HTR-8/SVneo (cell line): Measurements from ENCODE around the gene TPI1.

Experiments used
- DNase-seq: peaks from one replicate; pipeline ENCODE4 v3.0.0; 2011; ENCODE audit warnings: low spot score, mixed read lengths; ENCODE audit not compliant: insufficient read length
- FAIRE-seq: peaks from 2 replicates; lab custom pipeline; 2011; peaks lifted over from hg19 to GRCh38; lab: Jason Lieb, UNC

The TPI1 gene

GRCh38 chr12:6843118-6843902 lies 24.0 kb upstream of the TPI1 start:
- no peak for FAIRE-seq

GRCh38 chr12:6845395-6845794 lies 21.9 kb upstream of the TPI1 start:
- DNase-seq (no peak), FAIRE-seq (peak; percentile 58)

More at GRCh38 chr12:6843118-6843902, 24.0 kb upstream of the TPI1 start:
- no peak for DNase-seq

GRCh38 chr12:6846316-6846869 lies 20.9 kb upstream of the TPI1 start:
- peak; percentile 81 for FAIRE-seq

GRCh38 chr12:6847676-6848075 lies 19.7 kb upstream of the TPI1 start:
- FAIRE-seq (no peak), DNase-seq (no peak)

More at GRCh38 chr12:6846316-6846869, 20.9 kb upstream of the TPI1 start:
- DNase-seq = no peak

- FAIRE-seq = no peak
- DNase-seq = no peak
Observed at GRCh38 chr12:6849427-6849826, 17.9 kb upstream of the TPI1 start.

- FAIRE-seq = no peak
Observed at GRCh38 chr12:6849976-6850560, 17.3 kb upstream of the TPI1 start.

GRCh38 chr12:6850796-6851152 lies 16.6 kb upstream of the TPI1 start:
- FAIRE-seq = no peak
- DNase-seq = no peak

More at GRCh38 chr12:6849976-6850560, 17.3 kb upstream of the TPI1 start:
- no peak for DNase-seq

- FAIRE-seq (peak; percentile 99), DNase-seq (peak; percentile 100)
Observed at GRCh38 chr12:6851153-6851920, 16.0 kb upstream of the TPI1 start, which contains the start of gene CDCA3. CDCA3 (minus strand) TSS chr12:6851286; CDS start chr12:6850952, 334 bp downstream.

GRCh38 chr12:6851921-6852650 lies 15.2 kb upstream of the TPI1 start, which contains the start of gene USP5:
USP5 (plus strand) TSS chr12:6852150; CDS start chr12:6852180, 30 bp downstream.
- FAIRE-seq (peak; percentile 98), DNase-seq (peak; percentile 100)

GRCh38 chr12:6852651-6853354 lies 14.5 kb upstream of the TPI1 start:
- peak; percentile 58 for DNase-seq

GRCh38 chr12:6853626-6854025 lies 13.7 kb upstream of the TPI1 start:
- FAIRE-seq = no peak
- DNase-seq = no peak

More at GRCh38 chr12:6852651-6853354, 14.5 kb upstream of the TPI1 start:
- peak; percentile 59 for FAIRE-seq

- FAIRE-seq (no peak), DNase-seq (no peak)
Observed at GRCh38 chr12:6854036-6854435, 13.3 kb upstream of the TPI1 start.

GRCh38 chr12:6855322-6855721 lies 12.0 kb upstream of the TPI1 start:
- no peak for DNase-seq
- FAIRE-seq = no peak

GRCh38 chr12:6858799-6859198 lies 8.5 kb upstream of the TPI1 start:
- FAIRE-seq (no peak), DNase-seq (no peak)

GRCh38 chr12:6860116-6860515 lies 7.2 kb upstream of the TPI1 start:
- DNase-seq (no peak), FAIRE-seq (no peak)

GRCh38 chr12:6860942-6861341 lies 6.4 kb upstream of the TPI1 start:
- no peak for DNase-seq
- peak; percentile 48 for FAIRE-seq

- FAIRE-seq = no peak
- DNase-seq = no peak
Observed at GRCh38 chr12:6861391-6861790, 5.9 kb upstream of the TPI1 start.

GRCh38 chr12:6863033-6863432 lies 4.3 kb upstream of the TPI1 start:
- FAIRE-seq (no peak), DNase-seq (no peak)
